ENCODE measurements around the gene TMEM97. TPM values are rescaled to one million over a fixed set of nuclear protein-coding genes. Genes with fewer than 3 reads are reported as not detected.

TMEM97 gene
- total RNA-seq, 1 experiment from 2014 or later = 27.9 TPM

GRCh38 chr17:28317099-28317965 is 1.7 kb upstream of the TMEM97 start:
- no peak for DNase-seq (ENCODE audit: low read depth)

- no peak for DNase-seq (ENCODE audit: low read depth)
These were observed 838 bp upstream of the TMEM97 start for GRCh38 chr17:28317966-28318758.

DNA sequence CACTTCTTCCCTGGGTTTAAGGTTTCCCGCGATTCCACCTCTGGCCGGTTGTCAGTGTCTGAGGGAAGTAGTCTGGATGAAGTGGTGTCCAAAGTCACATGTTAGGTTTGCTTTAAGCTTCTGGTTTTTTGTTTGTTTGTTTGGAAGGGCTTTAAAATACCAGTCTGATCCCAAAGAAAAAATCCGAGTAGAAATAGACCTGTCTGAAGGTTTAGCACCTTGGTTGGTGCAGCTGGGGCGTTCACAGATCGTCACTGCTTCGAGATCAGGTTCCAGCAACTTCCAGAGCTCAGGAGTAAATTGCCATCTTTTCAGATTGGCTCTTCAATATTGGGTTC is 567 bp downstream of the TMEM97 start:
- DNase-seq (ENCODE audit: low read depth) = no peak

DNA sequence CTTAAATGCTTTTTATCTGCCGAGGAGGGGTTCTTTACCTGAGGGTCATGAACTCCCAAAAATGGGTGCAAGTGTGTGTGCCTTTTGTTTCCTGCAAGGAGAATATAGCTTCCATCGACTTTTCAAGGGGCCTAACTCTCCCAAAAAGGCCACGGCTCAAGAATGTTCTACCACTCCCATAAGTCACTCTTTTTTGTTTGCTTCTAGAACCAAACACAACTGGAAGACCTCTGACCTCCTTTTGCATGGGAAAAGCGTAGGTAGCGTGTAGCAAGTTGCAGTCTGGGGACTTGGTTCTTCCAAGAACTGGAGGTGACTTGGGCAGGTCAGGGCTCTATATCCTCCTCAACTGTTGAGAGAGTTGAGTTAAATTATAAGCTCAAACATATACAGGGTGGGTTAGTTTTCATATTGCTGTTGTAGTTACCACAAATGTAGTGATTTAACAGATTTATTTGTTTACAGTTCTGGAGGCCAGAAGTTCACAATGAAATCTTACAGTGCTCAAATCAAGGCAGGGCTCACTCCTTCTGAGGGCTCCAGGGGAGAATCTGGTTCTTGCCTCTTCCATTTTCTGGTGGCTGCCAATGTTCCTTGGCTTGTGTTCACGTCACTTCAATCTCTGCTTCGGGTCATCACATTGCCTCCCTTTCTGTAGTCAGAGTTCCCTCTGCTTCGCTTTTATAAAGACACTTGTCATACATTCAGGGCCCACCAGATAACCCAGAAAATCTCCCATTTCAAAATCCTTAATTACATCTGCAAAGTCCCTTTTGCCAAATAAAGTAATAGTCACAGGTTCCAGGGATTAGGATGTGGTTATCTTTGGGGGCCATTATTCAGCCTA is 1.4 kb downstream of the TMEM97 start:
- no peak for DNase-seq (ENCODE audit: low read depth)

GRCh38 chr17:28324267-28324745 is 5.3 kb downstream of the TMEM97 start:
- no peak for DNase-seq (ENCODE audit: low read depth)

DNA sequence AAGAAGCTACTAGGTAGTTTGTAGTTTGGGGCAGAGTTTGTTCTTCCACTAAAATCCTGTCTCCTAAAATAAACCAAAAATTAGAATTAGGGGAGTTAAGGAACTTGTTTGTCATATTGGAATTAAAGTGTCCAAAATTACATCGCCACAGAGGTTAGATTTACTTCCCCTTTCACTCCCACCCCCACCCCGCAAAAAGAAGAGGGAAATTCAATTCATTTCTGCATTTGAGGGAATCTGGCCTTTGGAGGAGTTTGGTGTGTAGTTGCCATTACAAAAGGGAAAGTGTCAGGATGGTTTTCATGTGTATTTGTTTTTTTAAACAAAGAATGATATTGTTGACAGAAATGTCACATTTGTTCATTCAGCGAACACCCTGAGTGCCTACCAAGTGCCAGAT is 5.8 kb downstream of the TMEM97 start:
- DNase-seq (ENCODE audit: low read depth) = no peak

GRCh38 chr17:28325211-28325610 is 6.2 kb downstream of the TMEM97 start:
- DNase-seq (ENCODE audit: low read depth) = no peak

DNA sequence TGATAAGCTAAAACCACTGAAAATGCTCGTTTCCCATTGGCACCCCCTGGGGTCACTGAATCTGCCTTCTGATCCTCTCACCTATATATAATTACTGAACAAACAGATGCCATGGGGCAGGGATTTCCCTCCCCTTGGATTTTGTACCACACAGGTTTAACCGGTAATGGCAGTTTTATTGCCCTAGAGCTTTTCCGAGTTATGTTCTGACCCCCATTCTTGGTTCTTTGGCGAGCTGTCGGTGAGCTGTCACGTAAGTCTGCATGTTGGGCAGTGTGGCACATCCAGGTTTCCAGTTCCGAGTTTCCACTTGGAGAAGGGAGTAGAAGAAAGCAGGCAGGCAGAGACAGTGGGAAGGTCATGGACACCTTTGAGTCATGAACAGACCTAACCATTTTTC is 7.1 kb downstream of the TMEM97 start:
- DNase-seq (ENCODE audit: low read depth) = no peak

DNA sequence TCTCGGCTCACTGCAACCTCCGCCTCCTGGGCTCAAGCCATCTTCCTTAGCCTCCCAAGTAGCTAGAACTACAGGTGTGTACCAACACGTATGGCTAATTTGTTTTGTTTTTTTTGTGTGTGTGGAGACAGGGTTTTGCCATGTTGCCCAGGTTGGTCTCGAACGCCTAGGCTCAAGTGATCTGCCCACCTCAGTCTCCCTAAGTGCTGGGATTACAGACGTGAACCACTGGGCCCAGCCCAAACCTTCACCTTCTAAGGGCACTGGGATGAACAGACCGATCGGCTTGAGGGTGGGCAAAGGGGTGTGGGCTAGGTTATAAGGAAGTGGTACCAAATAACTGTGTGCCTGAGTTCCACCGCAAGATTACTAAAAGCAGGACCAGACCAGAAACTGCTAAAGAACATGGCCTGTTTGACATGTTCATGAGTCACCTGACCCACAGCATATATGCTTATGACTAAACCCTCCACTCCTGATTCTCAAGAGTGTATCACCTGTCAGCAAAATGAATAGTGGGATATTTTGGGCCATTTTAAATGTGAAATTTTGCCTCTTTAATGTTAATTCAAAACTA is 8.1 kb downstream of the TMEM97 start:
- no peak for DNase-seq (ENCODE audit: low read depth)

GRCh38 chr17:28327709-28328108 is 8.7 kb downstream of the TMEM97 start:
- DNase-seq (ENCODE audit: low read depth) = no peak

- no peak for DNase-seq (ENCODE audit: low read depth)
These were observed 9.3 kb downstream of the TMEM97 start for GRCh38 chr17:28328325-28328724.

GRCh38 chr17:28330671-28331070 is 11.7 kb downstream of the TMEM97 start:
- no peak for DNase-seq (ENCODE audit: low read depth)

- DNase-seq (ENCODE audit: low read depth) = no peak
These were observed 13.0 kb downstream of the TMEM97 start for GRCh38 chr17:28331891-28332420.

- DNase-seq (ENCODE audit: low read depth) = no peak
These were observed 14.2 kb downstream of the TMEM97 start for GRCh38 chr17:28333083-28333746.

DNA sequence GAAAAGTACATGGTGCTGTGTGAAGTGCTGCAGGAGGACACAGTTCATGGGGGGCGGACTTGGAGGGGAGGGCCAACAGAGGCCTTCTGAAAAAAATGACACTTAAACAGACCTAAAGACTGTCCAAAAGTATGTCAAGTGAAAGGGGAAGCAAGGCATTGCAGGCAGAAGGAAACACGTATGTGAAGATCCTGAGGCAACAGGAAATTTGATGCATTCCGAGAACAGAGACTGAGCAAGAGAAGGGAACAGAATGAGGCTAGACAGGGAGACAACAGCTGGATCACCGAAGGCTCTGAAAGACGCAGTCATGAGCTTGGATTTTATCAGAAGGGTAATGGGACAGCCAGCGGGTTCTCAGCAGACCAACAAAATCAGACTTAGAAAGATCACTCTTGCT is 15.2 kb downstream of the TMEM97 start:
- DNase-seq (ENCODE audit: low read depth) = no peak

DNA sequence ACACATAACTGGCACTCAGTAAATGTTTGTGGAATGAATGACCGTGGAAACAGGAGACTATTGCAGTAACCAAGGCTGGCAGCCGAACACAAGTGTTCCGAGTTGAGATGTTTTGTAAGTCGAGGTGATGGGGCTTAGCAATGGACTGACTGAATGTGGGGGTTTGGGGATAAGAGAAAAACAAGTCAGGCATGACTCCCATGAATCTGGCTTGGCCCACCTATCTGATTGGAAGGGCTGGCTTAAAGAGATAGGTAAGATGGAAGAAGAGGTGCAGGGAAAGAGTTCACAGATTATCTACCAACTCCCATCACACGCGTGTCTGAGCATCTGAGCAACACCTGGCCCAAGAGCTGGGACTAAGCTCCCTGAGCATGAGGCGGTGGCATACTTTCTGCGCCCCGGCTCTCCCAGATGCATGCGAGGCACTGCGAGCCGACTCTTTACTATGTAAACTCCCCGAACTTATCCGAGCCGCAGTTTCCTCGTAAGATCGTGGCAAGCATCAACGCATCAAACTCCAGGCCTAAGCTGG is 15.7 kb downstream of the TMEM97 start:
- DNase-seq (ENCODE audit: low read depth) = no peak

- peak; percentile 99 for DNase-seq (ENCODE audit: low read depth)
These were observed 16.4 kb downstream of the TMEM97 start, which contains the start of the genes IFT20 and TNFAIP1 for GRCh38 chr17:28335201-28335958. IFT20 (minus strand) TSS chr17:28335472; CDS start chr17:28331985, 3,487 bp downstream. TNFAIP1 (plus strand) TSS chr17:28335761; CDS start chr17:28339522, 3,761 bp downstream.

- peak; percentile 83 for DNase-seq (ENCODE audit: low read depth)
These were observed 17.2 kb downstream of the TMEM97 start for GRCh38 chr17:28335959-28336871.

All from RPMI7951 (cell line).